ENCODE measurements around the gene TMEM40. TPM values are rescaled to one million over a fixed set of nuclear protein-coding genes. Genes with fewer than 3 reads are reported as not detected.

TMEM40 gene
- total and polyA plus RNA-seq, 9 of the 15 experiments (the other 6 are each of a cell fraction or from before 2014, with no cell fraction given), result 0.11 to 0.31 (median 0.14) TPM; not detected in 6

DNA sequence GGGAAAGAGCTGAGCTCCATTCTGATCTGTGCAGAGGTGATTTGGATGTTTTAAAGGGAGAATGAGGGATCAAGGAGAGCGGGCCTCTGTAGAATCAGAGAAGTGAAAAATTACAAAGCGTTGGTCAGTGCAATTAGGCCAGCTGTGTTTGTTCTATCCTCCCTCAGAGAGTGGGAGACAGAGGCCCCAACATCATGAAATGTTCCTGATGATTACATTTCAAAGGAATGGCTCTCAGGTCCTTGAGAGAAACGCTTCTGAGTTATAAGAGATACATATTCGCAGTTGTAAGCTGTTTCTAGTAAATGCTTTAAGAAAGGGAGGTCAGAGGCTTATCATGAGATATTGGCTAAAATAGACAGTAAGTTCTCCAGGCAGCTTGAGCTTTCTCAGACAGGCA, 21.7 kb upstream of the TMEM40 start:
- no peak overlapping the region for H3K9ac ChIP-seq (ENCODE audit: insufficient read depth in 1 of 2, low read depth in 2 of 2, low read length in 2 of 2)
- TF ChIP-seq CBX3 (IDR thresholded peaks at IDR 0.05; ENCODE audit: borderline replicate concordance in 1 of 2, low read length in 2 of 2) (no peak), PHF21A (IDR thresholded peaks at IDR 0.05; ENCODE audit: borderline replicate concordance, low read depth) (no peak), GABPB2 (CRISPR knock-in tag; conservative IDR thresholded peaks at IDR 0.05) (no peak), C11orf30 (IDR thresholded peaks at IDR 0.05; ENCODE audit: low read depth) (no peak)
- TF ChIP-seq, protein P1, sequence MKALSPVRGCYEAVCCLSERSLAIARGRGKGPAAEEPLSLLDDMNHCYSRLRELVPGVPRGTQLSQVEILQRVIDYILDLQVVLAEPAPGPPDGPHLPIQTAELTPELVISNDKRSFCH (CRISPR knock-in tag; IDR thresholded peaks at IDR 0.05), result no peak
- TF ChIP-seq, protein P1 (tag; IDR thresholded peaks at IDR 0.05), result no peak
- intact Hi-C loops (cut with micrococcal nuclease) (no loop called here), in situ Hi-C loops (cut with MboI) (no loop called here)
- H4K20me1 ChIP-seq (replicated peaks; ENCODE audit: control insufficient read depth, insufficient read depth, low read length), result no peaks in the 10 kb centered on the region
- H3K27ac ChIP-seq (ENCODE audit: extremely low read depth, low read depth, low read length), result no peak overlapping the region
- peak overlapping the region; percentile 74 for H2AFZ ChIP-seq (ENCODE audit: low read depth, low read length)
- no peaks in the 10 kb centered on the region for H3K36me3 ChIP-seq (ENCODE audit: control insufficient read depth, insufficient read depth, low read length)
- H3K27me3 ChIP-seq (ENCODE audit: control insufficient read depth in 2 of 2, insufficient read depth in 2 of 2, low read length in 2 of 2), result peaks cover 0 to 4% of the 10 kb centered on the region in 2 experiments; a peak in 1 of 5 replicates
- H3K4me1 ChIP-seq (replicated peaks in 1 of 2; ENCODE audit: control insufficient read depth in 2 of 2, insufficient read depth in 2 of 2, low read length in 2 of 2), result peaks cover 0 to 14% of the 10 kb centered on the region in 2 experiments; a peak in 3 of 5 replicates
- ChIA-PET CTCF (ENCODE audit: low intra/inter-chr PET ratio) (no interaction called here), POLR2A (interaction anchor here (0.8 to 1.0 kb wide), 2 partner anchors 13 to 22 kb away, joined by 3 to 4 read pairs; partner anchors contain the start of gene TMEM40)
- no peaks in the 10 kb centered on the region for H3K79me2 ChIP-seq (ENCODE audit: control insufficient read depth, insufficient read depth, low read length)
- H3K4me2 ChIP-seq (ENCODE audit: insufficient read depth, low read length), result no peak overlapping the region
- DNase-seq (ENCODE audit: extremely low read depth in 1 of 4, low spot score in 3 of 4) (no peak), FAIRE-seq (no peak), ATAC-seq (no peak)
- no peak overlapping the region for H3K4me3 ChIP-seq
- WGBS (ENCODE audit: insufficient coverage, low coverage, missing lambda C conversion rate), result 20% methylated on average over 4 of the region's 4 CpGs
- H3K9me1 ChIP-seq (ENCODE audit: control insufficient read depth, insufficient read depth, low read length), result no peaks in the 10 kb centered on the region
- H3K9me3 ChIP-seq (replicated peaks; ENCODE audit: control insufficient read depth, insufficient read depth, low read depth, low read length), result peaks cover 3% of the 10 kb centered on the region
- BruUV-seq (replicated peaks), result no TSS peak
